ENCODE data around the gene PSMC5.
"Not testable (repeated sequence)": the region's sequence is repeated elsewhere in the genome, so short reads cannot be mapped to it uniquely, and the experiment has no call there.

PSMC5 gene

GRCh38 chr17:63786971-63787711 is 40.1 kb upstream of the PSMC5 start:
- no peak overlapping the region for H3K4me3 ChIP-seq (ENCODE audit: low read depth, low read length)
- TF ChIP-seq CTCF (IDR thresholded peaks at IDR 0.05; ENCODE audit: control insufficient read depth, extremely low read depth, insufficient read depth), result no peak
- no peak for DNase-seq (ENCODE audit: low read depth)

GRCh38 chr17:63790057-63790456 is 37.2 kb upstream of the PSMC5 start:
- DNase-seq (ENCODE audit: low read depth), result no peak
- TF ChIP-seq CTCF (IDR thresholded peaks at IDR 0.05; ENCODE audit: control insufficient read depth, extremely low read depth, insufficient read depth), result no peak
- no peak overlapping the region for H3K4me3 ChIP-seq (ENCODE audit: low read depth, low read length)

- no peak for DNase-seq (ENCODE audit: low read depth)
- no peak overlapping the region for H3K4me3 ChIP-seq (ENCODE audit: low read depth, low read length)
- TF ChIP-seq CTCF (IDR thresholded peaks at IDR 0.05; ENCODE audit: control insufficient read depth, extremely low read depth, insufficient read depth), result no peak
Observed at GRCh38 chr17:63792055-63792729, 35.0 kb upstream of the PSMC5 start.

- not testable (repeated sequence) for DNase-seq (ENCODE audit: low read depth); H3K4me3 ChIP-seq (ENCODE audit: low read depth, low read length)
Observed at GRCh38 chr17:63796375-63796774, 30.9 kb upstream of the PSMC5 start.

- no peak for TF ChIP-seq CTCF (IDR thresholded peaks at IDR 0.05; ENCODE audit: control insufficient read depth, extremely low read depth, insufficient read depth)
- DNase-seq (ENCODE audit: low read depth), result no peak
- H3K4me3 ChIP-seq (ENCODE audit: low read depth, low read length), result no peak overlapping the region
Observed at GRCh38 chr17:63798572-63799106, 28.6 kb upstream of the PSMC5 start.

GRCh38 chr17:63800783-63801182 is 26.4 kb upstream of the PSMC5 start:
- H3K4me3 ChIP-seq (ENCODE audit: low read depth, low read length), result no peak overlapping the region
- DNase-seq (ENCODE audit: low read depth), result no peak
- no peak for TF ChIP-seq CTCF (IDR thresholded peaks at IDR 0.05; ENCODE audit: control insufficient read depth, extremely low read depth, insufficient read depth)

- H3K4me3 ChIP-seq (ENCODE audit: low read depth, low read length), result no peak overlapping the region
- TF ChIP-seq CTCF (IDR thresholded peaks at IDR 0.05; ENCODE audit: control insufficient read depth, extremely low read depth, insufficient read depth), result no peak
- DNase-seq (ENCODE audit: low read depth), result no peak
Observed at GRCh38 chr17:63804328-63804727, 22.9 kb upstream of the PSMC5 start.
